WTC11 (cell line): Measurements from ENCODE around the gene NRSN2. TPM values are rescaled to one million over a fixed set of nuclear protein-coding genes. Genes with fewer than 3 reads are reported as not detected.

Experiments
- ATAC-seq: fragments of 200-7000 bp; cut with Tn5 transposase; 2 replicates; pipeline ENCODE4 v1.10.0; 2021; ENCODE audit warnings: mild to moderate bottlenecking, moderate library complexity
- CTCF ChIA-PET: fragments of 300-600 bp; sonication (Branson Sonifier 250); formaldehyde crosslinking; loops from one replicate; lab custom pipeline; 2021; ENCODE audit warnings: antibody characterized with exemption; lab: Charles Lee
- POLR2A ChIA-PET: fragments of 350-600 bp; sonication (Branson Sonifier 250); formaldehyde crosslinking; loops from one replicate; lab custom pipeline; 2021; ENCODE audit warnings: antibody characterized with exemption; lab: Charles Lee
- DNase-seq: peaks from one replicate; pipeline ENCODE4 v3.0.0; 2021; ENCODE audit warnings: low spot score
- H3K27ac Mint-ChIP-seq: 2 replicates; pipeline ENCODE4 v1.8.0; 2021; ENCODE audit warnings: mixed read lengths
- H3K27me3 Mint-ChIP-seq: 2 replicates; pipeline ENCODE4 v1.8.0; 2021; ENCODE audit warnings: low read depth, mild to moderate bottlenecking, moderate library complexity, mixed read lengths
- H3K36me3 Mint-ChIP-seq: 2 replicates; pipeline ENCODE4 v1.8.0; 2021; ENCODE audit warnings: mixed read lengths
- H3K4me1 Mint-ChIP-seq: 2 replicates; pipeline ENCODE4 v1.8.0; 2022; ENCODE audit warnings: mixed read lengths
- H3K4me3 Mint-ChIP-seq: 2 replicates; pipeline ENCODE4 v1.8.0; 2021; ENCODE audit warnings: mild to moderate bottlenecking, moderate library complexity, mixed read lengths
- H3K9me3 Mint-ChIP-seq: 2 replicates; pipeline ENCODE4 v1.8.0; 2021; ENCODE audit warnings: mixed read lengths
- CREM ChIP-seq: sonication (generic); formaldehyde crosslinking; IDR thresholded peaks from 2 replicates; pipeline ENCODE4 v1.8.1; 2022; ENCODE audit warnings: mild to moderate bottlenecking, missing genetic modification reagents, moderate library complexity
- ELF4 ChIP-seq: sonication (generic); formaldehyde crosslinking; IDR thresholded peaks from 2 replicates; pipeline ENCODE4 v1.8.1; 2022; ENCODE audit warnings: low read depth, mild to moderate bottlenecking, moderate library complexity, missing genetic modification reagents
- ESRRA ChIP-seq: sonication (generic); formaldehyde crosslinking; IDR thresholded peaks from 2 replicates; pipeline ENCODE4 v1.8.1; 2022; ENCODE audit warnings: mild to moderate bottlenecking, missing genetic modification reagents, borderline replicate concordance
- ETV6 ChIP-seq: sonication (generic); formaldehyde crosslinking; IDR thresholded peaks from 2 replicates; pipeline ENCODE4 v1.8.1; 2022; ENCODE audit warnings: mild to moderate bottlenecking, missing genetic modification reagents
- FOXK1 ChIP-seq: sonication (generic); formaldehyde crosslinking; IDR thresholded peaks from 2 replicates; pipeline ENCODE4 v1.8.0; 2022; ENCODE audit warnings: mild to moderate bottlenecking, moderate library complexity, missing genetic modification reagents
- GABPB1 ChIP-seq: sonication (generic); formaldehyde crosslinking; IDR thresholded peaks from 2 replicates; pipeline ENCODE4 v1.8.1; 2023; ENCODE audit warnings: mild to moderate bottlenecking, missing genetic modification reagents
- HMGA2 ChIP-seq: fragments of 250-450 bp; sonication (Bioruptor Pico); IDR thresholded peaks from 2 replicates; pipeline ENCODE4 v1.4.0; 2021; ENCODE audit warnings: mild to moderate bottlenecking, moderate library complexity
- KAT7 ChIP-seq: sonication (generic); formaldehyde crosslinking; IDR thresholded peaks from 2 replicates; pipeline ENCODE4 v1.8.1; 2023; ENCODE audit warnings: missing genetic modification reagents, mild to moderate bottlenecking, borderline replicate concordance
- MYBL2 ChIP-seq: sonication (generic); formaldehyde crosslinking; IDR thresholded peaks from 2 replicates; pipeline ENCODE4 v1.8.1; 2023; ENCODE audit warnings: mild to moderate bottlenecking, moderate library complexity, missing genetic modification reagents
- NFE2L1 ChIP-seq: sonication (generic); formaldehyde crosslinking; IDR thresholded peaks from 2 replicates; pipeline ENCODE4 v1.8.1; 2023; ENCODE audit warnings: missing genetic modification reagents
- SP1 ChIP-seq: sonication (generic); formaldehyde crosslinking; conservative IDR thresholded peaks from 2 replicates; pipeline ENCODE4 v1.8.1; 2022; ENCODE audit warnings: missing genetic modification reagents
- ZNF121 ChIP-seq: sonication (generic); formaldehyde crosslinking; IDR thresholded peaks from 2 replicates; pipeline ENCODE4 v1.8.0; 2023; ENCODE audit warnings: missing genetic modification reagents
- ZNF219 ChIP-seq: sonication (generic); formaldehyde crosslinking; IDR thresholded peaks from 2 replicates; pipeline ENCODE4 v1.8.0; 2023; ENCODE audit warnings: missing genetic modification reagents, mild to moderate bottlenecking, borderline replicate concordance
- ZNF232 ChIP-seq: sonication (generic); formaldehyde crosslinking; IDR thresholded peaks from 2 replicates; pipeline ENCODE4 v1.8.0; 2022; ENCODE audit warnings: mild to moderate bottlenecking, missing genetic modification reagents
- ZNF263 ChIP-seq: sonication (generic); formaldehyde crosslinking; IDR thresholded peaks from 2 replicates; pipeline ENCODE4 v1.8.1; 2022; ENCODE audit warnings: low read depth, mild to moderate bottlenecking, moderate library complexity, missing genetic modification reagents
- total RNA-seq: library from RNA; stranded (reverse); gene quantifications from 3 replicates; pipeline ENCODE4 v1.2.3, GENCODE V29; 2021
- TF ChIP-seq, protein P1 (sequence below): sonication (generic); formaldehyde crosslinking; IDR thresholded peaks from 2 replicates; pipeline ENCODE4 v1.8.1; 2023; ENCODE audit warnings: mild to moderate bottlenecking, moderate library complexity, missing genetic modification reagents
- TF ChIP-seq, protein P2 (sequence below): sonication (generic); formaldehyde crosslinking; IDR thresholded peaks from 2 replicates; pipeline ENCODE4 v1.8.1; 2022; ENCODE audit warnings: low read depth, mild to moderate bottlenecking, moderate library complexity, missing genetic modification reagents, borderline replicate concordance
- TF ChIP-seq, protein P3 (sequence below): sonication (generic); formaldehyde crosslinking; IDR thresholded peaks from 2 replicates; pipeline ENCODE4 v1.8.1; 2022; ENCODE audit warnings: low read depth, missing genetic modification reagents, borderline replicate concordance
- TF ChIP-seq, protein P4 (sequence below): sonication (generic); formaldehyde crosslinking; IDR thresholded peaks from 2 replicates; pipeline ENCODE4 v1.8.1; 2023; ENCODE audit warnings: mild to moderate bottlenecking, missing genetic modification reagents
- TF ChIP-seq, protein P5 (sequence below): sonication (generic); formaldehyde crosslinking; IDR thresholded peaks from 2 replicates; pipeline ENCODE4 v1.8.0; 2023; ENCODE audit warnings: mild to moderate bottlenecking, missing genetic modification reagents

NRSN2 gene
- total RNA-seq, 1 experiment from 2014 or later = 23.0 TPM

DNA sequence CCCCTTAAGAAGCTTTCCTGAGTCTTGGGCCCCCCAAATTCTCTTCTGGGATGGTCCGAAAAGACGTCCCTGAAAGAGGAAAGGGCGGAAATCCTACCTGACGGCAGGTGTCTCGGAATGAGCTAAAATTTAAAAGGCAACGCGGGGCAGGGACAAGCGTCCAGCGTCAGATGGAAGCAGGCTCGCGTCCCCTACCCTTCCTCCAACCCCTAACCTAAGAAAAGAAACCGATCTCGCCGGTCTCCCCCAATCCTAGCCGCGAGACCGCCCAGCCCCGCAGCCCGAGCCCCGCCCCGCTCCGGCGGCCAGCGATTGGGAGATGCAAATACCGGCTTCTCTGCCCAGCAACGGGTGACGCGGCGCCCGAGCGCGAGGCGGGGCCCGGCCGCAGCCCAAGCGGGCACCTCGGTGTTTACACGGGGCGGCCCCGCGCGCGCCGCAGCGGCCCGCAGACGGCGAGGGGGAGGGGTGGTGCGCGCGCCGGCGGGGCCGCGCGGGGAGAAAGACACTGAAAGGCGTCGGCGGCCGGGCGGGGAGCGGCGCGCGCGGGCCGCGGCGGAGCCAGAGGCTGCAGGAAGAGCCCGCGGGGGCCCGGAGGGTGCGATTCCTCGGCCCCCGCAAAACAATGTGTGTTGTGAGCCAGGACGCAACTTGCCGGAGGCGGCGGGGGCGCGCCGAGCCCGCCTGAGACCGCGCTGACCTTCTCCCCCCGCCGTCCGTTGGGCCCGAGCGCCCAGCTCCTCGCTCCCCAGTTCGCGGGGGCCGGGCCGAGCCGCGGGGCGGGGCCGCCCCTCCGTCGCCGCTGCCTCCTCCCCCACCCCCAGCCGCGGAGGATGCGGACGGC is 21.6 kb upstream of the NRSN2 start, which contains the start of gene SOX12:
Gene SOX12, plus strand, starts transcription at position 508 of the 844 bp plus-strand sequence. CDS start 373 bp downstream, outside the sequence.
- CTCF ChIA-PET = interaction anchor here (0.6 to 3.9 kb wide), 10 partner anchors 8 to 59 kb away, joined by 3 to 55 read pairs (median 8); no protein-coding TSS in a partner anchor
- TF ChIP-seq ELF4 (CRISPR knock-in tag) (0 out of 2 replicates have a peak, but pooled peaks have one; percentile 27), ZNF121 (no peak), NFE2L1 (CRISPR knock-in tag) (no peak), HMGA2 (CRISPR knock-in tag) (no peak), FOXK1 (CRISPR knock-in tag) (peak; percentile 73), SP1 (CRISPR knock-in tag) (peak; percentile 71), CREM (peak; percentile 88), ZNF219 (CRISPR knock-in tag) (0 out of 2 replicates have a peak, but pooled peaks have one; percentile 28)
- TF ChIP-seq, protein P1, sequence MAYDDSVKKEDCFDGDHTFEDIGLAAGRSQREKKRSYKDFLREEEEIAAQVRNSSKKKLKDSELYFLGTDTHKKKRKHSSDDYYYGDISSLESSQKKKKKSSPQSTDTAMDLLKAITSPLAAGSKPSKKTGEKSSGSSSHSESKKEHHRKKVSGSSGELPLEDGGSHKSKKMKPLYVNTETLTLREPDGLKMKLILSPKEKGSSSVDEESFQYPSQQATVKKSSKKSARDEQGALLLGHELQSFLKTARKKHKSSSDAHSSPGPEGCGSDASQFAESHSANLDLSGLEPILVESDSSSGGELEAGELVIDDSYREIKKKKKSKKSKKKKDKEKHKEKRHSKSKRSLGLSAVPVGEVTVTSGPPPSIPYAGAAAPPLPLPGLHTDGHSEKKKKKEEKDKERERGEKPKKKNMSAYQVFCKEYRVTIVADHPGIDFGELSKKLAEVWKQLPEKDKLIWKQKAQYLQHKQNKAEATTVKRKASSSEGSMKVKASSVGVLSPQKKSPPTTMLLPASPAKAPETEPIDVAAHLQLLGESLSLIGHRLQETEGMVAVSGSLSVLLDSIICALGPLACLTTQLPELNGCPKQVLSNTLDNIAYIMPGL = peak; percentile 2; the same call in 1 of the 2 replicates
- TF ChIP-seq, all 79 proteins: peak for 6
- peaks cover 22% of the 10 kb centered on the region for H3K36me3 Mint-ChIP-seq
- peak; percentile 100 for DNase-seq
- peak; percentile 61 for ATAC-seq
- peak within 1 kb of the TSS; percentile 99 for H3K27ac Mint-ChIP-seq
- POLR2A ChIA-PET = interaction anchor here (0.5 to 5.0 kb wide), 12 partner anchors 13 to 335 kb away, joined by 3 to 110 read pairs (median 6); partner anchors contain the start of genes NRSN2, TRIB3 and ZCCHC3
- H3K4me3 Mint-ChIP-seq = peak within 1 kb of the TSS; percentile 88
- H3K9me3 Mint-ChIP-seq = peaks cover 4% of the 10 kb centered on the region
- no peaks in the 10 kb centered on the region for H3K27me3 Mint-ChIP-seq
- H3K4me1 Mint-ChIP-seq = peaks cover 57% of the 10 kb centered on the region

DNA sequence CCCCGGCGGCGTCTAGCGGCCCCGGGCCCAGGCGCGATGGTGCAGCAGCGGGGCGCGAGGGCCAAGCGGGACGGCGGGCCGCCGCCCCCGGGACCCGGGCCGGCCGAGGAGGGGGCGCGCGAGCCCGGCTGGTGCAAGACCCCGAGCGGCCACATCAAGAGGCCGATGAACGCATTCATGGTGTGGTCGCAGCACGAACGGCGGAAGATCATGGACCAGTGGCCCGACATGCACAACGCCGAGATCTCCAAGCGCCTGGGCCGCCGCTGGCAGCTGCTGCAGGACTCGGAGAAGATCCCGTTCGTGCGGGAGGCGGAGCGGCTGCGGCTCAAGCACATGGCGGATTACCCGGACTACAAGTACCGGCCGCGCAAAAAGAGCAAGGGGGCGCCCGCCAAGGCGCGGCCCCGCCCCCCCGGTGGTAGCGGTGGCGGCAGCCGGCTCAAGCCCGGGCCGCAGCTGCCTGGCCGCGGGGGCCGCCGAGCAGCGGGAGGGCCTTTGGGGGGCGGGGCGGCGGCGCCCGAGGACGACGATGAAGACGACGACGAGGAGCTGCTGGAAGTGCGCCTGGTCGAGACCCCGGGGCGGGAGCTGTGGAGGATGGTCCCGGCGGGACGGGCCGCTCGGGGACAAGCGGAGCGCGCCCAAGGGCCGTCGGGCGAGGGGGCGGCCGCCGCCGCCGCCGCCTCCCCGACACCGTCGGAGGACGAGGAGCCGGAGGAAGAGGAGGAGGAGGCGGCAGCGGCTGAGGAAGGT is 20.8 kb upstream of the NRSN2 start:
- TF ChIP-seq ZNF263 = 0 out of 2 replicates have a peak, but pooled peaks have one; percentile 16
- peak; percentile 25 for TF ChIP-seq GABPB1 (CRISPR knock-in tag)
- TF ChIP-seq ETV6 = peak; percentile 31; the same call in 1 of the 2 replicates
- TF ChIP-seq, protein P2, sequence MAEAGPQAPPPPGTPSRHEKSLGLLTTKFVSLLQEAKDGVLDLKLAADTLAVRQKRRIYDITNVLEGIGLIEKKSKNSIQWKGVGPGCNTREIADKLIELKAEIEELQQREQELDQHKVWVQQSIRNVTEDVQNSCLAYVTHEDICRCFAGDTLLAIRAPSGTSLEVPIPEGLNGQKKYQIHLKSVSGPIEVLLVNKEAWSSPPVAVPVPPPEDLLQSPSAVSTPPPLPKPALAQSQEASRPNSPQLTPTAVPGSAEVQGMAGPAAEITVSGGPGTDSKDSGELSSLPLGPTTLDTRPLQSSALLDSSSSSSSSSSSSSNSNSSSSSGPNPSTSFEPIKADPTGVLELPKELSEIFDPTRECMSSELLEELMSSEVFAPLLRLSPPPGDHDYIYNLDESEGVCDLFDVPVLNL = no peak
- TF ChIP-seq MYBL2 (CRISPR knock-in tag) = no peak
- no peak for TF ChIP-seq ESRRA (CRISPR knock-in tag)
- TF ChIP-seq ZNF232 (CRISPR knock-in tag) = peak; percentile 30; the same call in 1 of the 2 replicates
- TF ChIP-seq, protein P3, sequence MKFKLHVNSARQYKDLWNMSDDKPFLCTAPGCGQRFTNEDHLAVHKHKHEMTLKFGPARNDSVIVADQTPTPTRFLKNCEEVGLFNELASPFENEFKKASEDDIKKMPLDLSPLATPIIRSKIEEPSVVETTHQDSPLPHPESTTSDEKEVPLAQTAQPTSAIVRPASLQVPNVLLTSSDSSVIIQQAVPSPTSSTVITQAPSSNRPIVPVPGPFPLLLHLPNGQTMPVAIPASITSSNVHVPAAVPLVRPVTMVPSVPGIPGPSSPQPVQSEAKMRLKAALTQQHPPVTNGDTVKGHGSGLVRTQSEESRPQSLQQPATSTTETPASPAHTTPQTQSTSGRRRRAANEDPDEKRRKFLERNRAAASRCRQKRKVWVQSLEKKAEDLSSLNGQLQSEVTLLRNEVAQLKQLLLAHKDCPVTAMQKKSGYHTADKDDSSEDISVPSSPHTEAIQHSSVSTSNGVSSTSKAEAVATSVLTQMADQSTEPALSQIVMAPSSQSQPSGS (CRISPR knock-in tag) = no peak
- TF ChIP-seq, protein P4, sequence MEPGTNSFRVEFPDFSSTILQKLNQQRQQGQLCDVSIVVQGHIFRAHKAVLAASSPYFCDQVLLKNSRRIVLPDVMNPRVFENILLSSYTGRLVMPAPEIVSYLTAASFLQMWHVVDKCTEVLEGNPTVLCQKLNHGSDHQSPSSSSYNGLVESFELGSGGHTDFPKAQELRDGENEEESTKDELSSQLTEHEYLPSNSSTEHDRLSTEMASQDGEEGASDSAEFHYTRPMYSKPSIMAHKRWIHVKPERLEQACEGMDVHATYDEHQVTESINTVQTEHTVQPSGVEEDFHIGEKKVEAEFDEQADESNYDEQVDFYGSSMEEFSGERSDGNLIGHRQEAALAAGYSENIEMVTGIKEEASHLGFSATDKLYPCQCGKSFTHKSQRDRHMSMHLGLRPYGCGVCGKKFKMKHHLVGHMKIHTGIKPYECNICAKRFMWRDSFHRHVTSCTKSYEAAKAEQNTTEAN = 0 out of 2 replicates have a peak, but pooled peaks have one; percentile 55
- TF ChIP-seq, protein P5, sequence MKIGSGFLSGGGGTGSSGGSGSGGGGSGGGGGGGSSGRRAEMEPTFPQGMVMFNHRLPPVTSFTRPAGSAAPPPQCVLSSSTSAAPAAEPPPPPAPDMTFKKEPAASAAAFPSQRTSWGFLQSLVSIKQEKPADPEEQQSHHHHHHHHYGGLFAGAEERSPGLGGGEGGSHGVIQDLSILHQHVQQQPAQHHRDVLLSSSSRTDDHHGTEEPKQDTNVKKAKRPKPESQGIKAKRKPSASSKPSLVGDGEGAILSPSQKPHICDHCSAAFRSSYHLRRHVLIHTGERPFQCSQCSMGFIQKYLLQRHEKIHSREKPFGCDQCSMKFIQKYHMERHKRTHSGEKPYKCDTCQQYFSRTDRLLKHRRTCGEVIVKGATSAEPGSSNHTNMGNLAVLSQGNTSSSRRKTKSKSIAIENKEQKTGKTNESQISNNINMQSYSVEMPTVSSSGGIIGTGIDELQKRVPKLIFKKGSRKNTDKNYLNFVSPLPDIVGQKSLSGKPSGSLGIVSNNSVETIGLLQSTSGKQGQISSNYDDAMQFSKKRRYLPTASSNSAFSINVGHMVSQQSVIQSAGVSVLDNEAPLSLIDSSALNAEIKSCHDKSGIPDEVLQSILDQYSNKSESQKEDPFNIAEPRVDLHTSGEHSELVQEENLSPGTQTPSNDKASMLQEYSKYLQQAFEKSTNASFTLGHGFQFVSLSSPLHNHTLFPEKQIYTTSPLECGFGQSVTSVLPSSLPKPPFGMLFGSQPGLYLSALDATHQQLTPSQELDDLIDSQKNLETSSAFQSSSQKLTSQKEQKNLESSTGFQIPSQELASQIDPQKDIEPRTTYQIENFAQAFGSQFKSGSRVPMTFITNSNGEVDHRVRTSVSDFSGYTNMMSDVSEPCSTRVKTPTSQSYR = no peak
- TF ChIP-seq KAT7 (CRISPR knock-in tag) = peak; percentile 37; the same call in 1 of the 2 replicates
- Mint-ChIP-seq H3K9me3 (no peaks in the 10 kb centered on the region), H3K36me3 (peaks cover 16% of the 10 kb centered on the region), H3K4me3 (peak overlapping the region; percentile 87), H3K4me1 (peaks cover 59% of the 10 kb centered on the region), H3K27ac (peak overlapping the region; percentile 86; the same call in 1 of the 2 replicates), H3K27me3 (no peaks in the 10 kb centered on the region)
- ChIA-PET CTCF (interaction anchor here (0.6 to 3.9 kb wide), 5 partner anchors 17 to 60 kb away, joined by 3 to 55 read pairs (median 12); no protein-coding TSS in a partner anchor), POLR2A (interaction anchor here (1.9 to 5.0 kb wide), 5 partner anchors 16 to 47 kb away, joined by 7 to 110 read pairs (median 22); partner anchors contain the start of genes NRSN2 and ZCCHC3)
- ATAC-seq (no peak), DNase-seq (peak; percentile 70)
